KMS-11 (cell line): ENCODE data around the gene ATP8A2.

Experiments
- H2AFZ ChIP-seq: fragments of 200-600 bp; sonication (generic); 2 replicates; pipeline ENCODE4 v1.6.1; 2016; ENCODE audit warnings: antibody characterized with exemption, mixed run types, low read depth
- H3K27ac ChIP-seq: fragments of 200-600 bp; sonication (generic); 2 replicates; pipeline ENCODE4 v1.6.1; 2016; ENCODE audit warnings: mild to moderate bottlenecking, mixed run types
- H3K27me3 ChIP-seq: fragments of 200-600 bp; sonication (generic); 2 replicates; pipeline ENCODE4 v1.6.1; 2017; ENCODE audit warnings: mild to moderate bottlenecking, low read depth, mixed run types, moderate library complexity; ENCODE audit not compliant: insufficient read depth
- H3K36me3 ChIP-seq: fragments of 200-600 bp; sonication (generic); 2 replicates; pipeline ENCODE4 v1.6.1; 2017; ENCODE audit warnings: mild to moderate bottlenecking, mixed run types; ENCODE audit not compliant: insufficient read depth
- H3K4me1 ChIP-seq: fragments of 200-600 bp; sonication (generic); 2 replicates; pipeline ENCODE4 v1.6.1; 2016; ENCODE audit warnings: mild to moderate bottlenecking, low read depth, mixed run types; ENCODE audit not compliant: poor library complexity, severe bottlenecking
- H3K4me2 ChIP-seq: fragments of 200-600 bp; sonication (generic); 2 replicates; pipeline ENCODE4 v1.7.0; 2016; ENCODE audit warnings: mild to moderate bottlenecking, mixed run types
- H3K4me3 ChIP-seq: fragments of 200-600 bp; sonication (generic); IDR thresholded peaks from 2 replicates; pipeline ENCODE4 v1.6.1; 2017; ENCODE audit warnings: low read depth, low read length, mixed read lengths; ENCODE audit not compliant: insufficient read depth
- H3K79me2 ChIP-seq: fragments of 200-600 bp; sonication (generic); 2 replicates; pipeline ENCODE4 v1.6.1; 2016; ENCODE audit warnings: low read depth, mixed run types; ENCODE audit not compliant: insufficient read depth
- H3K9ac ChIP-seq: fragments of 200-600 bp; sonication (generic); 2 replicates; pipeline ENCODE4 v1.6.1; 2016; ENCODE audit warnings: mild to moderate bottlenecking, mixed run types
- H4K20me1 ChIP-seq: fragments of 200-600 bp; sonication (generic); 2 replicates; pipeline ENCODE4 v1.6.1; 2016; ENCODE audit warnings: mild to moderate bottlenecking, mixed run types; ENCODE audit not compliant: insufficient read depth
- CTCF ChIP-seq: fragments of 200-600 bp; sonication (generic); conservative IDR thresholded peaks from 2 replicates; pipeline ENCODE4 v1.6.1; 2017; ENCODE audit warnings: low read depth, mild to moderate bottlenecking, antibody characterized with exemption, low read length, moderate library complexity, mixed read lengths

Gene ATP8A2

GRCh38 chr13:25973576-25973975, 601.8 kb downstream of the ATP8A2 start:
- Histone ChIP-seq H3K79me2 (no peaks in the 10 kb centered on the region), H3K27me3 (no peaks in the 10 kb centered on the region), H3K27ac (no peak overlapping the region), H3K4me2 (no peak overlapping the region), H3K4me1 (no peaks in the 10 kb centered on the region), H2AFZ (no peak overlapping the region), H3K9ac (no peak overlapping the region), H3K4me3 (no peak overlapping the region), H3K36me3 (no peaks in the 10 kb centered on the region), H4K20me1 (no peaks in the 10 kb centered on the region)
- no peak for TF ChIP-seq CTCF

GRCh38 chr13:25977216-25977615, 605.4 kb downstream of the ATP8A2 start:
- Histone ChIP-seq H3K27me3 (no peaks in the 10 kb centered on the region), H3K9ac (no peak overlapping the region), H4K20me1 (no peaks in the 10 kb centered on the region), H2AFZ (no peak overlapping the region), H3K4me1 (no peaks in the 10 kb centered on the region), H3K79me2 (no peaks in the 10 kb centered on the region), H3K36me3 (no peaks in the 10 kb centered on the region), H3K27ac (no peak overlapping the region), H3K4me3 (no peak overlapping the region), H3K4me2 (no peak overlapping the region)
- no peak for TF ChIP-seq CTCF

- Histone ChIP-seq H3K4me2 (no peak overlapping the region), H3K9ac (no peak overlapping the region), H4K20me1 (no peaks in the 10 kb centered on the region), H2AFZ (no peak overlapping the region), H3K36me3 (no peaks in the 10 kb centered on the region), H3K4me3 (no peak overlapping the region), H3K27ac (no peak overlapping the region), H3K4me1 (no peaks in the 10 kb centered on the region), H3K27me3 (no peaks in the 10 kb centered on the region), H3K79me2 (no peaks in the 10 kb centered on the region)
- no peak for TF ChIP-seq CTCF
Observed at GRCh38 chr13:25977671-25978070, 605.9 kb downstream of the ATP8A2 start.

GRCh38 chr13:25978961-25979360, 607.2 kb downstream of the ATP8A2 start:
- no peak overlapping the region for H3K27ac ChIP-seq
- no peaks in the 10 kb centered on the region for H3K4me1 ChIP-seq
- no peaks in the 10 kb centered on the region for H3K36me3 ChIP-seq
- no peak overlapping the region for H3K9ac ChIP-seq
- no peak for TF ChIP-seq CTCF
- H4K20me1 ChIP-seq = no peaks in the 10 kb centered on the region
- H3K79me2 ChIP-seq = no peaks in the 10 kb centered on the region
- no peak overlapping the region for H3K4me3 ChIP-seq
- no peak overlapping the region for H2AFZ ChIP-seq
- H3K27me3 ChIP-seq = no peaks in the 10 kb centered on the region
- no peak overlapping the region for H3K4me2 ChIP-seq

GRCh38 chr13:25979371-25979770, 607.6 kb downstream of the ATP8A2 start:
- Histone ChIP-seq H4K20me1 (no peaks in the 10 kb centered on the region), H3K79me2 (no peaks in the 10 kb centered on the region), H3K4me1 (no peaks in the 10 kb centered on the region), H3K9ac (no peak overlapping the region), H3K27ac (no peak overlapping the region), H2AFZ (no peak overlapping the region), H3K36me3 (no peaks in the 10 kb centered on the region), H3K4me2 (no peak overlapping the region), H3K27me3 (no peaks in the 10 kb centered on the region), H3K4me3 (no peak overlapping the region)
- no peak for TF ChIP-seq CTCF
